Muscle of leg (tissue), 11 donors: ENCODE measurements around the gene LIPG. TPM values are rescaled to one million over a fixed set of nuclear protein-coding genes. Genes with fewer than 3 reads are reported as not detected.
A peak's percentile ranks its signal among the peaks of the same experiment; 100 is the strongest.

Experiments used
- DNase-seq: peaks from one replicate; pipeline ENCODE4 v3.0.0; 2013
- H3K27ac ChIP-seq: one replicate; pipeline ENCODE4 v1.5.1; 2013; ENCODE audit warnings: mild to moderate bottlenecking, low read length, control low read depth
- H3K27me3 ChIP-seq: one replicate; pipeline ENCODE4 v1.6.1; 2013; ENCODE audit warnings: low read length; ENCODE audit not compliant: control insufficient read depth, insufficient read depth
- H3K36me3 ChIP-seq: one replicate; pipeline ENCODE4 v1.6.1; 2013; ENCODE audit warnings: low read length; ENCODE audit not compliant: control insufficient read depth, insufficient read depth
- H3K4me1 ChIP-seq: one replicate; pipeline ENCODE4 v1.6.1; 2013; ENCODE audit warnings: low read length; ENCODE audit not compliant: control insufficient read depth, insufficient read depth
- H3K4me3 ChIP-seq: one replicate; pipeline ENCODE4 v1.5.1; 2013; ENCODE audit warnings: low read length, control low read depth
- H3K9me3 ChIP-seq: replicated peaks from 2 replicates; pipeline ENCODE4 v1.6.1; 2013; ENCODE audit warnings: low read depth, low read length; ENCODE audit not compliant: control insufficient read depth
- WGBS: methylation state at CpG from one replicate; pipeline ENCODE4 v1.1.5; 2013; ENCODE audit warnings: missing lambda C conversion rate; ENCODE audit not compliant: insufficient coverage; 5-methylcytosine and 5-hydroxymethylcytosine counted together
- polyA plus RNA-seq, 8 donors: library from polyadenylated mRNA; unstranded; fragments of 120-200 nt; gene quantifications; one replicate each; pipeline versions ENCODE4 v1.2.1 to v1.2.3, GENCODE V29; 2013; ENCODE audit warnings: inconsistent platforms in 1 of 8, low replicate concordance in 1 of 8; ENCODE audit not compliant: insufficient read length in 8 of 8, insufficient read depth in 1 of 8
- total RNA-seq: library from RNA; stranded (reverse); fragments of 120-200 nt; gene quantifications from one replicate; pipeline ENCODE4 v1.2.4, GENCODE V29; 2013

LIPG gene
- total and polyA plus RNA-seq, 9 donors = 3.5 to 8.6 (median 5.3) TPM

GRCh38 chr18:49585781-49586663 is 24.2 kb downstream of the LIPG start:
- no peak for DNase-seq
- Histone ChIP-seq H3K4me3 (no peak overlapping the region), H3K4me1 (peaks cover 2% of the 10 kb centered on the region), H3K36me3 (no peaks in the 10 kb centered on the region), H3K27ac (no peak overlapping the region), H3K27me3 (no peaks in the 10 kb centered on the region), H3K9me3 (no peaks in the 10 kb centered on the region)
- WGBS = 57% methylated on average over 4 of the region's 9 CpGs

- WGBS = no CpG with 5 or more reads among the region's 6 CpGs
- Histone ChIP-seq H3K4me3 (no peak overlapping the region), H3K36me3 (no peaks in the 10 kb centered on the region), H3K27me3 (no peaks in the 10 kb centered on the region), H3K9me3 (no peaks in the 10 kb centered on the region), H3K27ac (no peak overlapping the region), H3K4me1 (peaks cover 2% of the 10 kb centered on the region)
- DNase-seq = no peak
Observed at GRCh38 chr18:49588171-49588570, 26.3 kb downstream of the LIPG start.

- peaks cover 2% of the 10 kb centered on the region for H3K4me1 ChIP-seq
- H3K4me3 ChIP-seq = no peak overlapping the region
- H3K27ac ChIP-seq = no peak overlapping the region
- no peaks in the 10 kb centered on the region for H3K27me3 ChIP-seq
- no peaks in the 10 kb centered on the region for H3K36me3 ChIP-seq
- no peaks in the 10 kb centered on the region for H3K9me3 ChIP-seq
- WGBS = 83% methylated on average over 7 of the region's 12 CpGs
- DNase-seq = no peak
Observed at GRCh38 chr18:49588971-49589370, 27.1 kb downstream of the LIPG start.

- DNase-seq = no peak
Observed at GRCh38 chr18:49590608-49591007, 28.8 kb downstream of the LIPG start.

GRCh38 chr18:49591271-49591670 is 29.4 kb downstream of the LIPG start:
- H3K36me3 ChIP-seq = no peaks in the 10 kb centered on the region
- no peak overlapping the region for H3K4me3 ChIP-seq
- H3K27me3 ChIP-seq = no peaks in the 10 kb centered on the region
- no peaks in the 10 kb centered on the region for H3K9me3 ChIP-seq
- peak; percentile 30 for DNase-seq
- peaks cover 2% of the 10 kb centered on the region for H3K4me1 ChIP-seq
- no CpG with 5 or more reads among the region's 3 CpGs for WGBS
- H3K27ac ChIP-seq = no peak overlapping the region

More at GRCh38 chr18:49590608-49591007, 28.8 kb downstream of the LIPG start:
- no peaks in the 10 kb centered on the region for H3K36me3 ChIP-seq
- H3K4me3 ChIP-seq = no peak overlapping the region
- H3K9me3 ChIP-seq = no peaks in the 10 kb centered on the region
- no peaks in the 10 kb centered on the region for H3K27me3 ChIP-seq
- H3K4me1 ChIP-seq = peaks cover 2% of the 10 kb centered on the region
- WGBS = 90% methylated on average over 8 of the region's 10 CpGs
- H3K27ac ChIP-seq = no peak overlapping the region

- H3K4me1 ChIP-seq = peaks cover 2% of the 10 kb centered on the region
- no peaks in the 10 kb centered on the region for H3K9me3 ChIP-seq
- no peak overlapping the region for H3K27ac ChIP-seq
- 40% methylated on average over 1 of the region's 4 CpGs for WGBS
- H3K4me3 ChIP-seq = no peak overlapping the region
- no peaks in the 10 kb centered on the region for H3K27me3 ChIP-seq
- DNase-seq = no peak
- H3K36me3 ChIP-seq = no peaks in the 10 kb centered on the region
Observed at GRCh38 chr18:49591775-49592174, 29.9 kb downstream of the LIPG start.

- no peak for DNase-seq
- Histone ChIP-seq H3K36me3 (no peaks in the 10 kb centered on the region), H3K9me3 (no peaks in the 10 kb centered on the region), H3K27ac (no peak overlapping the region), H3K4me1 (no peaks in the 10 kb centered on the region), H3K27me3 (peaks cover 3% of the 10 kb centered on the region), H3K4me3 (no peak overlapping the region)
- WGBS = 69% methylated on average over 2 of the region's 3 CpGs
Observed at GRCh38 chr18:49596687-49597086, 34.8 kb downstream of the LIPG start.

- Histone ChIP-seq H3K27ac (no peak overlapping the region), H3K4me3 (no peak overlapping the region), H3K36me3 (no peaks in the 10 kb centered on the region), H3K27me3 (peaks cover 3% of the 10 kb centered on the region), H3K4me1 (no peaks in the 10 kb centered on the region), H3K9me3 (no peaks in the 10 kb centered on the region)
- DNase-seq = no peak
- WGBS = 100% methylated on average over 1 of the region's 8 CpGs
Observed at GRCh38 chr18:49597157-49597931, 35.5 kb downstream of the LIPG start.

- H3K9me3 ChIP-seq = peaks cover 2% of the 10 kb centered on the region
- no peak overlapping the region for H3K4me3 ChIP-seq
- no peaks in the 10 kb centered on the region for H3K36me3 ChIP-seq
- H3K4me1 ChIP-seq = no peaks in the 10 kb centered on the region
- H3K27me3 ChIP-seq = peaks cover 3% of the 10 kb centered on the region
- no peak overlapping the region for H3K27ac ChIP-seq
- WGBS = 100% methylated on average over 3 of the region's 4 CpGs
- DNase-seq = no peak
Observed at GRCh38 chr18:49601211-49601610, 39.4 kb downstream of the LIPG start.
